Right cardiac atrium (tissue), 5 donors: ENCODE measurements around the gene PLCB3. TPM values are rescaled to one million over a fixed set of nuclear protein-coding genes. Genes with fewer than 3 reads are reported as not detected.
"Not testable (repeated sequence)": the region's sequence is repeated elsewhere in the genome, so short reads cannot be mapped to it uniquely, and the experiment has no call there.

Experiments
- ATAC-seq, 2 donors: fragments of 200-7000 bp; cut with Tn5 transposase; one replicate each; pipeline versions ENCODE4 v1.8.0 to v1.9.1; 2020; ENCODE audit warnings: moderate library complexity in 2 of 2, mild to moderate bottlenecking in 1 of 2
- DNase-seq, 3 donors: peaks; one replicate each; pipeline ENCODE4 v3.0.0-alpha.2; 2020
- H3K27ac ChIP-seq: one replicate; pipeline ENCODE4 v1.5.1; 2013; ENCODE audit warnings: mild to moderate bottlenecking, low read length, control low read depth, moderate library complexity
- H3K27me3 ChIP-seq: one replicate; pipeline ENCODE4 v1.6.1; 2013; ENCODE audit not compliant: control insufficient read depth, insufficient read depth
- H3K4me1 ChIP-seq: one replicate; pipeline ENCODE4 v1.6.1; 2013; ENCODE audit warnings: low read length; ENCODE audit not compliant: control insufficient read depth, insufficient read depth
- H3K4me3 ChIP-seq: one replicate; pipeline ENCODE4 v1.5.1; 2013; ENCODE audit warnings: low read length, control low read depth
- H3K9me3 ChIP-seq: one replicate; pipeline ENCODE4 v1.6.1; 2013; ENCODE audit warnings: low read length; ENCODE audit not compliant: control insufficient read depth
- WGBS: extraction: QIAGEN DNeasy Blood & Tissue Kit; methylation state at CpG from one replicate; pipeline ENCODE4 v1.1.7; 2013; 5-methylcytosine and 5-hydroxymethylcytosine counted together
- intact Hi-C, 4 donors: fragments of 100-400 bp; cut with DNase I; formaldehyde crosslinking; loops; one replicate each; pipeline versions ENCODE4 v1.11.0 to v1.14.0; 2022 to 2023
- polyA plus RNA-seq: library from polyadenylated mRNA; stranded (reverse); fragments of 200-250 nt; gene quantifications from one replicate; pipeline ENCODE4 v1.2.3, GENCODE V29; 2013
- total RNA-seq, 4 donors: library from RNA; stranded (reverse); fragmentation: NEBNext Ultra II Directional; extraction: Animal tissue kit (Norgen Biotek cat#: 25700); gene quantifications; one replicate each; pipeline ENCODE4 v1.2.1, GENCODE V29; 2021
- donor health status: healthy with polysubstance abuse.
- donor health status: DM: no; HTN: yes; CAD: no.
- donor health status: DM: no; HTN: no; CAD: no.
- donor health status: DM: no; HTN: yes; CAD: no; lungs with severe emphysema.
- donor health status: DM: yes; HTN: yes; CAD: no.

The PLCB3 gene
- total and polyA plus RNA-seq, 5 donors = 7.9 to 14.2 (median 13.6) TPM

GRCh38 chr11:64245401-64245796 lies 5.9 kb upstream of the PLCB3 start:
- H3K4me1 ChIP-seq = peaks cover 5% of the 10 kb centered on the region
- H3K27ac ChIP-seq = peak overlapping the region; percentile 65
- H3K27me3 ChIP-seq = no peaks in the 10 kb centered on the region
- WGBS = 9% methylated on average over 6 of the region's 6 CpGs
- H3K4me3 ChIP-seq = peak overlapping the region; percentile 49
- intact Hi-C loops = no loop called here
- no peaks in the 10 kb centered on the region for H3K9me3 ChIP-seq
- ATAC-seq (no peak), DNase-seq (peak; percentile 53 to 82 (median 77))

GRCh38 chr11:64245797-64246620 lies 5.3 kb upstream of the PLCB3 start:
- intact Hi-C loops = no loop called here
- Histone ChIP-seq H3K9me3 (no peaks in the 10 kb centered on the region), H3K27ac (peak overlapping the region; percentile 65)

GRCh38 chr11:64246621-64246870 lies 4.8 kb upstream of the PLCB3 start:
- 2% methylated on average over 39 of the region's 43 CpGs for WGBS
- ATAC-seq, H3K27me3 ChIP-seq, H3K9me3 ChIP-seq, H3K4me1 ChIP-seq, DNase-seq, H3K27ac ChIP-seq, intact Hi-C loops: not testable (repeated sequence)
- H3K4me3 ChIP-seq = peak overlapping the region; percentile 49

More at GRCh38 chr11:64245797-64246620, 5.3 kb upstream of the PLCB3 start:
- Histone ChIP-seq H3K4me3 (peak overlapping the region; percentile 49), H3K27me3 (no peaks in the 10 kb centered on the region), H3K4me1 (peaks cover 4% of the 10 kb centered on the region)
- peak in 1 of 2 donors; percentile 1 for ATAC-seq
- WGBS = 1% methylated on average over 46 of the region's 46 CpGs
- peak; percentile 82 to 90 (median 88) for DNase-seq

DNA sequence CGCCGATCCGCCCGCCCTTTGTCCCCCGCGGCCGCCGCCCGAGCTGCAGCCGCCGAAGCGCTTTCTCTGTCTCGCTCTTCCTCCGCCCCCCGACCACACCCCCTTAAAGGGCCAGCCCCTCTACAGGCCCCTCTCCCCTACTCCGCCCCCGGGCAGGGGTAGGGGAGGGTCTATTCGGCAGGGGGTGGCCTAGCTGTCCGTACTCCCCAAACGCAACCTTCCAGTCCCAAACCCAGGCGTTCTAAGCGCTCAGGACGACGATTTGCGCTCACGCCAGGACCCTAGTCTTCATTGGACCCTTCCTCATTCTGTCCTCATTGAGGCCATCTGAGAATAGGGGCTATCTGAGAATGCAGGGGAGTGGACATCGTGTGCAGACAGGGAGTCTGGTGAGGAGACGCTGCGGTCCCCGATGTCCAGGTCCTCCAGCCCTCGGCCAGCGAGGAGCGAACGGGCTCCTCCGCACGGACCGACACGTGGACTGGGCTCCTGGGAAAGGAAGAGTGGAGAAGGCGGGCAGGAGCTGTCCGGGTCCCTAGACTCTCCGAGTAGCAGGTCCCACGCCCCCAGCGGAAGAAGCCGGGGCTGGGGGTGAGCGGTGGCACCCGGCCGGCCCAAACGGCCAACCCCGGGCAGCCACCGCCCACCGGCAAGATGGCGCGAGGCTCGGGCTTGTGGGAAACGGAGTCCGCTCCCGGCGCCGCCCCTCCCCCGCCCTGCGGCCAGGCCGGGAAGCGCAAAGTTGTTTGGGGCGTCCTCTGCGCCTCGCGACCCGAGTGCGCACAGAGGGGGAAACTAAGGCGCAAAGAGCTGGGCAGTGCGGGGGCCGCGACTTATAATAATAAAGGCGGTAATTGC lies 4.2 kb upstream of the PLCB3 start, which contains the start of gene PPP1R14B:
Gene PPP1R14B (minus strand): TSS at position 73 of the 858 bp plus-strand sequence. CDS start 270 bp downstream, outside the sequence.
- DNase-seq (peak; percentile 92 to 97 (median 96)), ATAC-seq (peak; percentile 73 to 76)
- Histone ChIP-seq H3K4me1 (peaks cover 4% of the 10 kb centered on the region), H3K27ac (peak within 1 kb of the TSS; percentile 65), H3K27me3 (no peaks in the 10 kb centered on the region), H3K4me3 (peak within 1 kb of the TSS; percentile 49), H3K9me3 (no peaks in the 10 kb centered on the region)
- under 1% methylated on average over 73 of the region's 74 CpGs for WGBS
- intact Hi-C loops = no loop called here

GRCh38 chr11:64247729-64248531 lies 3.4 kb upstream of the PLCB3 start:
- intact Hi-C loops = no loop called here
- H3K4me1 ChIP-seq = no peaks in the 10 kb centered on the region
- no peaks in the 10 kb centered on the region for H3K9me3 ChIP-seq
- peak in 1 of 3 donors; percentile 51 for DNase-seq
- H3K27ac ChIP-seq = peak overlapping the region; percentile 13
- peak overlapping the region; percentile 49 for H3K4me3 ChIP-seq
- peak; percentile 1 to 2 for ATAC-seq
- no peaks in the 10 kb centered on the region for H3K27me3 ChIP-seq
- WGBS = 35% methylated on average over 31 of the region's 31 CpGs

- H3K4me3 ChIP-seq = no peak overlapping the region
- no peak overlapping the region for H3K27ac ChIP-seq
- no peaks in the 10 kb centered on the region for H3K27me3 ChIP-seq
- peak in 2 of 3 donors; percentile 23 to 56 for DNase-seq
- no peaks in the 10 kb centered on the region for H3K4me1 ChIP-seq
- ATAC-seq = no peak
- intact Hi-C loops = no loop called here
- no peaks in the 10 kb centered on the region for H3K9me3 ChIP-seq
- WGBS = 72% methylated on average over 7 of the region's 7 CpGs
Measured at GRCh38 chr11:64248578-64248977, 2.8 kb upstream of the PLCB3 start.

DNA sequence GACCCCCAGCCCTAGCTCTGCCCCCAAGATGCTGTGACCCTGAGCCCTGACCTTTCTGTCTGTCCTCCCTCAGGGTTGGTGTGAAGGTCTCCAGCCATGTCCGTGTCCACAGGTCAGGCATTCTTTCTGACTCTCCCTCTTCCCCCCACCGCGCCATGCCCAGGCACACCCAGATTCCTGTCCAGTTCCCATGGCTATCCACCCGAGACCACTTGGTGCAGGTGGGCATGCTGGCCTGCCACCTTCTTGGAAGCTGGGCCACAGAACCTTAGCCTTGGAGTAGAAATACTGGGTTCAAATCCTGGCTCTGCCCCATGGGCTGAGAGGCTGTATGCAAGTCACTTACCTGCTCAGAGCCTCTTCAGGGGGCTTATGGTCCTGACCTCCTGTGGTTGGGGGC lies 2.3 kb upstream of the PLCB3 start:
- no peaks in the 10 kb centered on the region for H3K27me3 ChIP-seq
- no peak for ATAC-seq
- no peaks in the 10 kb centered on the region for H3K4me1 ChIP-seq
- H3K27ac ChIP-seq = no peak overlapping the region
- 95% methylated on average over 4 of the region's 4 CpGs for WGBS
- intact Hi-C loops = no loop called here
- H3K4me3 ChIP-seq = no peak overlapping the region
- no peaks in the 10 kb centered on the region for H3K9me3 ChIP-seq
- DNase-seq = peak in 1 of 3 donors; percentile 55

DNA sequence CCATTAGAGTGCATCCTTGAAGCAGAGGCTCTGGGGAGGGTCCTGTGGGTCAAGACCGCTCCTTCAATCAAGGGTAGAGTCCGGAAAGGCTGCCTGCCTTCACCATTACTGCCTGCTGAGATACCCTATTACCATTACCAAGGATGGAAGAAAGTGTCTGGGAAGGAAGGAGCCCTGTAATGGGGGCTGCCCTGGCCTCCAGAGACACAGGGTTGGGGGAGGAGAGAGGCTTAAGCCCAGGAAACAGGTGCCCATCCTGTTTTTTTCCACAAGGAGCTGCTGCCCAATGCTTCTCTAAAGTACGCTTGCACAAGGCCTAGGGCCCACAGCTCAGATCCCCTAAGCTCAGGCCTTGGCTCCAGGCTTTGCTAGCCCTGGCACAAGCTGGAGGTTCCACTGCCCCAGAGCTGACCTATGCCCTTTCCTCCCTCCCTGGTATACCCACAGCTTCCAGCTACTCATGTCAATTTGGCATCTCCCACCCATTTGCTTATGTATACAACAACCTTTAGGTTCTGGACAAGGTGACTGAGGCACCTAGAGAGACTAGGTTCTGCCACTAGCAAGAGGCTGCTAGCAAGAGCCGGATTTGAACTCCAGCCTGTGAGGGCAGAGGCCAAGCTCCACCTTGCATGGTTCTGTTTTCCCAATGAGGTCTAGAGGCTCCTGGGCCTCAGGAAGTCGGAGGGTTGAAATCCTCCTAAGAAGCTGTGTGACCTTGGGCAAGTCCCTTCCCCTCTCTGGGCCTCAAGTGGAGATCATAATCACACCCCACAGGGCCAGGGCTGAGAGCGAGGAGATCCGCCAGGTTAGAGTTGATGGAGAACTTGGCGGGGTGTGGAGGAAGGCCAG lies 1.5 kb upstream of the PLCB3 start:
- H3K27ac ChIP-seq = no peak overlapping the region
- H3K27me3 ChIP-seq = no peaks in the 10 kb centered on the region
- intact Hi-C loops = loop anchor here in 1 of 4 donors (2.0 kb wide), 1 partner anchor 43 kb away; the partner anchor contains the start of gene FERMT3
- H3K4me3 ChIP-seq = no peak overlapping the region
- ATAC-seq = no peak
- DNase-seq = no peak
- H3K9me3 ChIP-seq = no peaks in the 10 kb centered on the region
- H3K4me1 ChIP-seq = no peaks in the 10 kb centered on the region
- WGBS = 88% methylated on average over 8 of the region's 8 CpGs

DNA sequence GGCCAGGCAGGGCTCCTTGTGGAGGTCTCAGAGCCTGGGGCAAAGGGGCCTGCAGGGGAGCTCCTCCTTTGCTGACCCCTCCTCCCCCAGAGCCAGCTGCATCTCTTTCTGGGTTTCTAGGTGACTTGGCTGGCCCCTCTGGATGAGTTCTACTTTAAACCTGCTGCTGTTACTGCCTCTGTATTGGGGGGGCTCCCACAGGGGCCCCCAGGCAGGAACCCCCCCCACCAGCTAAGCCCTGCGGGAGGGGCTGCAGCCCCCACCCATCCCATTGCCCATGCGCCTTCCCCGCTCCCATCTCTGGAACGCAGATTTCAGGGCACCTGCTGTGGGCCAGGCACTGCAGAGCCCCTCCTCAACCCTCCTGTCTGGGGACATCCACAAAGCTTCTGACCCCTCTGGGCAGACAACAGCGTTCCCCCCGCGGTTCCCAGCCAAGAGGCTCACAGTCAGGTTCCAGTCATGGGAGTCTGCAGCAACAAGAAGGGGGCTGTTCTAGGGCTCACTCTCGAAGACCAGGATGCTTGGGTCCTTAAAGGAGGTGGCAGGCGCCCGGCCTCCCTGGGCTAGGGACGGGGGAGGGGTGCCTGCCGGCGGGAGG lies 815 bp upstream of the PLCB3 start:
- peak in 2 of 3 donors; percentile 55 to 63 for DNase-seq
- intact Hi-C loops = loop anchor here in 1 of 4 donors (2.0 kb wide), 1 partner anchor 44 kb away; the partner anchor contains the start of gene FERMT3
- no peak for ATAC-seq
- 22% methylated on average over 13 of the region's 13 CpGs for WGBS
- no peaks in the 10 kb centered on the region for H3K27me3 ChIP-seq
- H3K4me1 ChIP-seq = no peaks in the 10 kb centered on the region
- H3K27ac ChIP-seq = no peak overlapping the region
- H3K9me3 ChIP-seq = no peaks in the 10 kb centered on the region
- no peak overlapping the region for H3K4me3 ChIP-seq

- ATAC-seq (no peak), DNase-seq (no peak)
- no peaks in the 10 kb centered on the region for H3K27me3 ChIP-seq
- no peaks in the 10 kb centered on the region for H3K4me1 ChIP-seq
- intact Hi-C loops = loop anchor here in 1 of 4 donors (2.0 kb wide), 1 partner anchor 45 kb away; the partner anchor contains the start of gene FERMT3
- H3K4me3 ChIP-seq = peak overlapping the region; percentile 83
- WGBS = under 1% methylated on average over 18 of the region's 18 CpGs
- no peaks in the 10 kb centered on the region for H3K9me3 ChIP-seq
- peak overlapping the region; percentile 27 for H3K27ac ChIP-seq
Measured at GRCh38 chr11:64251753-64252002, 348 bp downstream of the PLCB3 start.
